CD4-positive, alpha-beta T cell treated with Interleukin-12 subunit alpha and Interleukin-12 subunit beta, for 1 hour (primary cell): ENCODE results near the gene TAOK1.

Source experiments
- DNase-seq: peaks from one replicate; pipeline ENCODE4 v3.0.0-alpha.2; 2020

TAOK1 gene

DNA sequence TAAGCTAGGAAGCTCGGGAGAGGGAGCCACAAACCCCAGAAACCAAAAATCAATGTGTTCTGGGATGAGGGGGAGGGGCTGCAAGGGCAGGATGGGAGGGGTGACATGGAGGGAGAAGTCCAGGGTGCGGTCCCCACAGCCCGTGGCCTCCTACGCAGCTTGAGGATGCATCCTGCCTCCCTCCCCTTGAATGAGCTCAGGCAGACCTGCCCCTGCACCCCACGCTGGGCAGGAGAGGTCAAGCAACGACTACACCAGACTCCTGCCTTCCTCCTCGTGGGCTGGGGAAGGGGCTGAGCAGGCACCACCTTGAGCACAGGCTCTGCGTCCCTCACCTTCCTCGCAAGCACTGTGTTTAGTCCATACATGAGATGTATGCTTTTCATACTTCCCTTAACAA, 206.6 kb downstream of the TAOK1 start:
- DNase-seq, result no peak

GRCh38 chr17:29597361-29598172, 207.4 kb downstream of the TAOK1 start:
- no peak for DNase-seq
